Measurements from ENCODE around the gene ACAT1. TPM values are rescaled to one million over a fixed set of nuclear protein-coding genes. Genes with fewer than 3 reads are reported as not detected.

ACAT1 gene
- total and polyA plus RNA-seq, 2 of the 4 experiments (the other 2 are of a cell fraction) = 57.7 to 59.9 TPM

DNA sequence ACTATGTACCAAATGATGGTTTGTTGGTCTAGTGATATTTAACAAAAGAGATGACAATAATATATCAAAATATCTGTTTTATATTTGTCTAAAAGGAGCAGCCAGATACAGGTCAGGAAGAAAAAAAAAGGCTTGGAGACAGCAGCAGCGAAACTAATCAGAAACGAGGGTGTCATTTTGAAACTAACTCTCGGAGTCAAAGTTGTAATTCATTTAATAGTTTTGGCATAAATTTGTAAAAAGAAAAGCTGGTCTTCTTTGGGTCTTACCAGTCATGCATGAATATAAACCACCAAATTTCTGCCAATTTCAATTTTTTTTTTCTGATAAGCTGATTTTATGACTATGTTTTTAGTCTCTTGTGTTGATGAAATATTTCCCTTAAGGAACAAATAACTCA, 75.5 kb downstream of the ACAT1 start:
- Histone ChIP-seq H2AK9ac (replicated peaks; ENCODE audit: low read depth, low read length, poor library complexity) (no peak overlapping the region), H2BK5ac (ENCODE audit: low read depth, low read length, poor library complexity, severe bottlenecking) (no peak overlapping the region), H3K4me2 (ENCODE audit: low read depth, low read length) (no peak overlapping the region), H2BK15ac (ENCODE audit: low read depth, low read length) (no peak overlapping the region), H2AK5ac (ENCODE audit: low read depth, low read length) (no peak overlapping the region), H3K27me3 (ENCODE audit: control insufficient read depth, insufficient read depth, low read length) (no peaks in the 10 kb centered on the region), H2BK20ac (ENCODE audit: low read depth, low read length) (no peak overlapping the region), H3K4me3 (ENCODE audit: insufficient read depth, low read depth, low read length) (no peak overlapping the region), H3K79me1 (ENCODE audit: low read depth in 1 of 2, low read length in 2 of 2) (peaks cover 10 to 42% of the 10 kb centered on the region in 2 experiments), H3K9me3 (ENCODE audit: control insufficient read depth, insufficient read depth, low read length) (no peaks in the 10 kb centered on the region), H2AFZ (replicated peaks; ENCODE audit: low read length, poor library complexity) (no peak overlapping the region), H3K9ac (ENCODE audit: low read depth, low read length) (no peak overlapping the region), H3K9me1 (ENCODE audit: insufficient read depth, low read length) (peaks cover 7% of the 10 kb centered on the region; the same call in 1 of the 2 replicates), H3K23ac (ENCODE audit: low read depth, low read length) (no peak overlapping the region), H3K14ac (replicated peaks; ENCODE audit: low read depth, low read length) (no peak overlapping the region), H3K18ac (ENCODE audit: low read depth, low read length) (no peak overlapping the region), H4K8ac (ENCODE audit: low read depth in 2 of 2, low read length in 2 of 2) (no peak overlapping the region), H3K27ac (ENCODE audit: insufficient read depth, low read length) (no peak overlapping the region), H3K4me1 (ENCODE audit: control insufficient read depth, insufficient read depth, low read length) (peaks cover 3% of the 10 kb centered on the region), H3K36me3 (ENCODE audit: control insufficient read depth, insufficient read depth, low read length) (peaks cover 9% of the 10 kb centered on the region), H3K4ac (ENCODE audit: low read depth, low read length) (no peak overlapping the region), H4K20me1 (ENCODE audit: insufficient read depth, low read length) (no peaks in the 10 kb centered on the region), H4K5ac (ENCODE audit: low read depth, low read length) (no peak overlapping the region), H2BK120ac (ENCODE audit: low read depth, low read length) (no peak overlapping the region), H4K91ac (ENCODE audit: insufficient read depth, low read depth, low read length) (no peak overlapping the region), H3K56ac (ENCODE audit: extremely low read depth, insufficient read depth, low read length) (no peak overlapping the region)
- WGBS, 2 experiments (ENCODE audit: extremely low coverage in 2 of 2, insufficient read length in 1 of 2) = no CpG with 5 or more reads among the region's 3 CpGs
- in situ Hi-C loops (cut with MboI; ENCODE audit: low sequenced_read_pairs) (no loop called here), intact Hi-C loops (cut with micrococcal nuclease) (no loop called here), dilution Hi-C loops (cut with HindIII; ENCODE audit: low sequenced_read_pairs, unreplicated experiment) (no loop called here)
- DNase-seq (no peak), ATAC-seq (ENCODE audit: low read depth) (no peak)
- no TSS peak for BruUV-seq (replicated peaks)
- ChIA-PET CTCF (no interaction called here), POLR2A (ENCODE audit: unreplicated experiment) (no interaction called here)
- TF ChIP-seq MXI1 (IDR thresholded peaks at IDR 0.05; ENCODE audit: borderline replicate concordance, low read depth, low read length) = no peak
- no peak for TF ChIP-seq CEBPB (IDR thresholded peaks at IDR 0.05; ENCODE audit: low read depth, low read length)
- TF ChIP-seq RAD21 (IDR thresholded peaks at IDR 0.05; ENCODE audit: low read length) = no peak
- TF ChIP-seq, protein P1, sequence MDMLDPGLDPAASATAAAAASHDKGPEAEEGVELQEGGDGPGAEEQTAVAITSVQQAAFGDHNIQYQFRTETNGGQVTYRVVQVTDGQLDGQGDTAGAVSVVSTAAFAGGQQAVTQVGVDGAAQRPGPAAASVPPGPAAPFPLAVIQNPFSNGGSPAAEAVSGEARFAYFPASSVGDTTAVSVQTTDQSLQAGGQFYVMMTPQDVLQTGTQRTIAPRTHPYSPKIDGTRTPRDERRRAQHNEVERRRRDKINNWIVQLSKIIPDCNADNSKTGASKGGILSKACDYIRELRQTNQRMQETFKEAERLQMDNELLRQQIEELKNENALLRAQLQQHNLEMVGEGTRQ (IDR thresholded peaks at IDR 0.05; ENCODE audit: low read depth, low read length) = no peak
- TF ChIP-seq CHD1 (IDR thresholded peaks at IDR 0.05; ENCODE audit: low read depth, low read length) = no peak
- TF ChIP-seq RCOR1 (IDR thresholded peaks at IDR 0.05; ENCODE audit: insufficient replicate concordance, low read length) = no peak
- TF ChIP-seq BHLHE40 (IDR thresholded peaks at IDR 0.05; ENCODE audit: low read depth, low read length) = no peak
- no peak for TF ChIP-seq SMC3 (IDR thresholded peaks at IDR 0.05; ENCODE audit: low read depth, low read length)
- TF ChIP-seq MAFK (IDR thresholded peaks at IDR 0.05; ENCODE audit: low read depth, low read length) = no peak
- TF ChIP-seq, protein P2, sequence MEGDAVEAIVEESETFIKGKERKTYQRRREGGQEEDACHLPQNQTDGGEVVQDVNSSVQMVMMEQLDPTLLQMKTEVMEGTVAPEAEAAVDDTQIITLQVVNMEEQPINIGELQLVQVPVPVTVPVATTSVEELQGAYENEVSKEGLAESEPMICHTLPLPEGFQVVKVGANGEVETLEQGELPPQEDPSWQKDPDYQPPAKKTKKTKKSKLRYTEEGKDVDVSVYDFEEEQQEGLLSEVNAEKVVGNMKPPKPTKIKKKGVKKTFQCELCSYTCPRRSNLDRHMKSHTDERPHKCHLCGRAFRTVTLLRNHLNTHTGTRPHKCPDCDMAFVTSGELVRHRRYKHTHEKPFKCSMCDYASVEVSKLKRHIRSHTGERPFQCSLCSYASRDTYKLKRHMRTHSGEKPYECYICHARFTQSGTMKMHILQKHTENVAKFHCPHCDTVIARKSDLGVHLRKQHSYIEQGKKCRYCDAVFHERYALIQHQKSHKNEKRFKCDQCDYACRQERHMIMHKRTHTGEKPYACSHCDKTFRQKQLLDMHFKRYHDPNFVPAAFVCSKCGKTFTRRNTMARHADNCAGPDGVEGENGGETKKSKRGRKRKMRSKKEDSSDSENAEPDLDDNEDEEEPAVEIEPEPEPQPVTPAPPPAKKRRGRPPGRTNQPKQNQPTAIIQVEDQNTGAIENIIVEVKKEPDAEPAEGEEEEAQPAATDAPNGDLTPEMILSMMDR (conservative IDR thresholded peaks at IDR 0.05; ENCODE audit: low read depth, low read length) = no peak
- TF ChIP-seq FOS (IDR thresholded peaks at IDR 0.05; ENCODE audit: low read depth, low read length) = no peak
- TF ChIP-seq RFX5 (IDR thresholded peaks at IDR 0.05; ENCODE audit: low read depth, low read length) = no peak

Measured in IMR-90 (cell line).